Parathyroid adenoma (tissue), 2 donors: ENCODE measurements around the gene KIRREL2.

Experiments used
- H2AFZ ChIP-seq: fragments of 300-600 bp; sonication (generic); one replicate; pipeline ENCODE4 v1.7.0; 2017; ENCODE audit warnings: antibody characterized with exemption, mild to moderate bottlenecking
- H3K27ac ChIP-seq: fragments of 300-600 bp; sonication (generic); one replicate; pipeline ENCODE4 v1.7.0; 2017
- H3K27me3 ChIP-seq: fragments of 300-600 bp; sonication (generic); one replicate; pipeline ENCODE4 v1.7.0; 2017; ENCODE audit warnings: low read length; ENCODE audit not compliant: control insufficient read depth, insufficient read depth
- H3K36me3 ChIP-seq: fragments of 300-600 bp; sonication (generic); one replicate; pipeline ENCODE4 v1.7.0; 2017; ENCODE audit warnings: low read length; ENCODE audit not compliant: control insufficient read depth, insufficient read depth
- H3K4me1 ChIP-seq: fragments of 300-600 bp; sonication (generic); one replicate; pipeline ENCODE4 v1.7.0; 2017; ENCODE audit warnings: control low read depth
- H3K4me2 ChIP-seq: fragments of 300-600 bp; sonication (generic); one replicate; pipeline ENCODE4 v1.7.0; 2017; ENCODE audit warnings: low read length
- H3K4me3 ChIP-seq: fragments of 300-600 bp; sonication (generic); one replicate; pipeline ENCODE4 v1.7.0; 2017; ENCODE audit warnings: low read depth, low read length
- H3K79me2 ChIP-seq: fragments of 300-600 bp; sonication (generic); one replicate; pipeline ENCODE4 v1.7.0; 2017; ENCODE audit warnings: control low read depth
- H3K9ac ChIP-seq: fragments of 300-600 bp; sonication (generic); one replicate; pipeline ENCODE4 v1.7.0; 2017; ENCODE audit warnings: mild to moderate bottlenecking
- H3K9me3 ChIP-seq: fragments of 300-600 bp; sonication (generic); one replicate; pipeline ENCODE4 v1.7.0; 2017; ENCODE audit warnings: low read length; ENCODE audit not compliant: control insufficient read depth
- TF ChIP-seq, protein P1 (sequence below): fragments of 300-600 bp; sonication (generic); IDR thresholded peaks from one replicate; pipeline ENCODE4 v1.7.0; 2017; ENCODE audit warnings: antibody characterized with exemption, mild to moderate bottlenecking
- donor health status: primary hyperparathyroidism.

The KIRREL2 gene

DNA sequence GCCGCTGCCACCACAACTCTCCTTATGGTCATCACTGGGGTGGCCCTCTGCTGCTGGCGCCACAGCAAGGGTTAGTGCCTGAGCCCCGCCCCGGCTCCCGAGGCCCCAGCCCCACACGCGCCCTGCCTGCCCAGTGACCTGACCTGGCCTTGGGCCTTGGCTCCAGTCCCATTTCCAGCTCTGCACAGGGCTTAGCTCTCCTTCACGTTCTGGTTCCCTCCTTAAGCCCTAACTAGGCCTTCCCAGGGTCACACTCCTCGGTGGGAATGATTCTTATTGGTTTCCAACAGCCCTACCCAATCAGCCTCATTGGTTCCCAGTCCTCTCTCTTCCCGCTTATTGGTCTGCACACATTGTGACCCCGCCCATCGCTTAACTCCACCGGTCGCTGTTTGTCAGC, 5.8 kb downstream of the KIRREL2 start:
- no peak overlapping the region for H3K4me3 ChIP-seq

GRCh38 chr19:35863018-35863417, 6.3 kb downstream of the KIRREL2 start:
- peaks cover 3% of the 10 kb centered on the region for H3K4me1 ChIP-seq
- no peak overlapping the region for H2AFZ ChIP-seq
- H3K79me2 ChIP-seq = no peaks in the 10 kb centered on the region
- TF ChIP-seq, protein P1, sequence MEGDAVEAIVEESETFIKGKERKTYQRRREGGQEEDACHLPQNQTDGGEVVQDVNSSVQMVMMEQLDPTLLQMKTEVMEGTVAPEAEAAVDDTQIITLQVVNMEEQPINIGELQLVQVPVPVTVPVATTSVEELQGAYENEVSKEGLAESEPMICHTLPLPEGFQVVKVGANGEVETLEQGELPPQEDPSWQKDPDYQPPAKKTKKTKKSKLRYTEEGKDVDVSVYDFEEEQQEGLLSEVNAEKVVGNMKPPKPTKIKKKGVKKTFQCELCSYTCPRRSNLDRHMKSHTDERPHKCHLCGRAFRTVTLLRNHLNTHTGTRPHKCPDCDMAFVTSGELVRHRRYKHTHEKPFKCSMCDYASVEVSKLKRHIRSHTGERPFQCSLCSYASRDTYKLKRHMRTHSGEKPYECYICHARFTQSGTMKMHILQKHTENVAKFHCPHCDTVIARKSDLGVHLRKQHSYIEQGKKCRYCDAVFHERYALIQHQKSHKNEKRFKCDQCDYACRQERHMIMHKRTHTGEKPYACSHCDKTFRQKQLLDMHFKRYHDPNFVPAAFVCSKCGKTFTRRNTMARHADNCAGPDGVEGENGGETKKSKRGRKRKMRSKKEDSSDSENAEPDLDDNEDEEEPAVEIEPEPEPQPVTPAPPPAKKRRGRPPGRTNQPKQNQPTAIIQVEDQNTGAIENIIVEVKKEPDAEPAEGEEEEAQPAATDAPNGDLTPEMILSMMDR = no peak
- no peaks in the 10 kb centered on the region for H3K9me3 ChIP-seq
- no peak overlapping the region for H3K4me3 ChIP-seq
- H3K27ac ChIP-seq = no peak overlapping the region
- no peaks in the 10 kb centered on the region for H3K36me3 ChIP-seq
- H3K27me3 ChIP-seq = no peaks in the 10 kb centered on the region
- H3K9ac ChIP-seq = no peak overlapping the region
- no peak overlapping the region for H3K4me2 ChIP-seq

More for the DNA sequence above, 5.8 kb downstream of the KIRREL2 start:
- Histone ChIP-seq H3K27ac (no peak overlapping the region), H3K4me2 (no peak overlapping the region), H2AFZ (no peak overlapping the region), H3K36me3 (no peaks in the 10 kb centered on the region), H3K4me1 (no peaks in the 10 kb centered on the region), H3K79me2 (no peaks in the 10 kb centered on the region), H3K9ac (no peak overlapping the region), H3K27me3 (no peaks in the 10 kb centered on the region), H3K9me3 (no peaks in the 10 kb centered on the region)
- TF ChIP-seq, protein P1 = no peak

DNA sequence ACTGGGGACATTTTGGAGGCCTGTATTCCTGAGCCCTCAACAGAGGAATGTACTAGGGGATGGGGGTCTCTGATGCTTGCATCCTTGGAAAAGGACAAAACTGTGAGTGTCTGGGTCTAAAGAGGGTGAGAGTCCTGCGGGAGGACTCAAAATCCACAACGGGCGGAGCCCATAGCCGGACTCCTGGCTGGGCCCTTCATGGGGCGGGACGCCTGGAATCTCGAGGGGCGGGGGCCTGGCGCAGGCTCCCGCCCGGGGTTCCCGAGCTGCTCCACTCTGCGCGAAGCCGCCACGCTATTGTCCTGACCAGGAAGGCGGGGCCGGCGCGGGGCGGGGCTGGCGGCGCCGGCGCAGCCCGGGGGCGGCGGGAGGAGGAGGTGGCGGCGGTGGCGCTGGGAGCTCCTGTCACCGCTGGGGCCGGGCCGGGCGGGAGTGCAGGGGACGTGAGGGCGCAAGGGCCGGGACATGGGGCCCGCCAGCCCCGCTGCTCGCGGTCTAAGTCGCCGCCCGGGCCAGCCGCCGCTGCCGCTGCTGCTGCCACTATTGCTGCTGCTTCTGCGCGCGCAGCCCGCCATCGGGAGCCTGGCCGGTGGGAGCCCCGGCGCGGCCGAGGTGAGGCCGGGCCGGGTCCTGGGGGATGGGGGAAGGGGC, 11.6 kb downstream of the KIRREL2 start, which contains the start of gene APLP1:
TSS of gene APLP1 (plus strand) at position 403 of the 651 bp plus-strand sequence. CDS start at position 466, 63 bp downstream.
- no peak within 1 kb of the TSS for H3K9ac ChIP-seq

GRCh38 chr19:35868823-35869326, 12.2 kb downstream of the KIRREL2 start:
- TF ChIP-seq, protein P1 = no peak
- Histone ChIP-seq H3K4me2 (peak overlapping the region; percentile 79), H3K36me3 (no peaks in the 10 kb centered on the region), H3K4me1 (peaks cover 11% of the 10 kb centered on the region), H2AFZ (peak overlapping the region; percentile 61), H3K9ac (no peak overlapping the region), H3K4me3 (peak overlapping the region; percentile 41), H3K27ac (peak overlapping the region; percentile 65), H3K79me2 (peaks cover 4% of the 10 kb centered on the region), H3K9me3 (no peaks in the 10 kb centered on the region), H3K27me3 (no peaks in the 10 kb centered on the region)

More for the DNA sequence above, 11.6 kb downstream of the KIRREL2 start, which contains the start of gene APLP1:
- Histone ChIP-seq H3K4me1 (peaks cover 11% of the 10 kb centered on the region), H3K79me2 (peaks cover 4% of the 10 kb centered on the region), H2AFZ (peak within 1 kb of the TSS; percentile 81), H3K9me3 (no peaks in the 10 kb centered on the region), H3K27me3 (no peaks in the 10 kb centered on the region), H3K4me2 (peak within 1 kb of the TSS; percentile 79), H3K4me3 (peak within 1 kb of the TSS; percentile 41), H3K36me3 (no peaks in the 10 kb centered on the region), H3K27ac (peak within 1 kb of the TSS; percentile 74)
- TF ChIP-seq, protein P1 = no peak
